B cell (primary cell): Measurements from ENCODE around the gene PCBP3. TPM values are rescaled to one million over a fixed set of nuclear protein-coding genes. Genes with fewer than 3 reads are reported as not detected.

Experiments used
- ATAC-seq: fragments of 200-7000 bp; cut with Tn5 transposase; one replicate; pipeline ENCODE4 v1.10.0; 2021; ENCODE audit warnings: low read depth, mild to moderate bottlenecking, moderate number of reproducible peaks, moderate library complexity
- CTCF ChIA-PET: fragments of 350-600 bp; sonication (Branson Sonifier 250); formaldehyde crosslinking; loops from one replicate; lab custom pipeline; 2021; ENCODE audit warnings: antibody characterized with exemption, inconsistent platforms; lab: Charles Lee
- POLR2A ChIA-PET: fragments of 350-600 bp; sonication (Branson Sonifier 250); formaldehyde crosslinking; loops from one replicate; lab custom pipeline; 2021; ENCODE audit warnings: antibody characterized with exemption; lab: Charles Lee
- DNase-seq: peaks from one replicate; pipeline ENCODE4 v3.0.0; 2013
- H2AFZ ChIP-seq: 2 replicates; pipeline ENCODE4 v1.6.1; 2012; ENCODE audit warnings: mild to moderate bottlenecking, low read depth, low read length; ENCODE audit not compliant: insufficient read depth, poor library complexity, severe bottlenecking
- H3K27ac ChIP-seq, 2 donors: 1 replicate in 1 of 2; 2 replicates in 1 of 2; pipeline ENCODE4 v1.5.1; 2012 to 2013; ENCODE audit warnings: low read length in 2 of 2, mild to moderate bottlenecking in 2 of 2, moderate library complexity in 1 of 2
- H3K27me3 ChIP-seq, 4 experiments: fragments of 200-600 bp in 1 of 4; sonication (generic) in 1 of 4; replicated peaks in 1 of 4; 1 replicate in 2 of 4; 2 replicates in 2 of 4; pipeline versions ENCODE4 v1.6.1 to v1.7.0; 2013 to 2016; ENCODE audit warnings: low read length in 3 of 4, mild to moderate bottlenecking in 2 of 4, mixed read lengths in 1 of 4, moderate library complexity in 1 of 4; ENCODE audit not compliant: insufficient read depth in 4 of 4, control insufficient read depth in 3 of 4; ENCODE audit errors: control extremely low read depth in 1 of 4
- H3K36me3 ChIP-seq, 2 experiments: replicated peaks in 1 of 2; 1 replicate in 1 of 2; 2 replicates in 1 of 2; pipeline versions ENCODE4 v1.6.1 to v1.7.1; 2013; ENCODE audit warnings: low read length in 1 of 2; ENCODE audit not compliant: insufficient read depth in 2 of 2, control insufficient read depth in 1 of 2; ENCODE audit errors: control extremely low read depth in 1 of 2, extremely low read depth in 1 of 2
- H3K4me1 ChIP-seq, 2 donors: fragments of 200-600 bp in 1 of 2; sonication (generic) in 1 of 2; 1 replicate in 1 of 2; 2 replicates in 1 of 2; pipeline versions ENCODE4 v1.5.1 to v1.6.1; 2013 to 2017; ENCODE audit warnings: low read length in 2 of 2; ENCODE audit not compliant: control insufficient read depth in 2 of 2, insufficient read depth in 2 of 2
- H3K4me2 ChIP-seq: replicated peaks from 2 replicates; pipeline ENCODE3; 2012; ENCODE audit warnings: mild to moderate bottlenecking, low read depth, low read length; ENCODE audit not compliant: poor library complexity, severe bottlenecking
- H3K4me3 ChIP-seq, 5 experiments: fragments of 200-600 bp in 1 of 5; sonication (generic) in 1 of 5; 1 replicate in 3 of 5; 2 replicates in 2 of 5; pipeline versions ENCODE4 v1.5.1 to v1.7.0; 2011 to 2016; ENCODE audit warnings: low read length in 4 of 5, mild to moderate bottlenecking in 4 of 5, low read depth in 2 of 5, control low read depth in 1 of 5, moderate library complexity in 1 of 5; ENCODE audit not compliant: insufficient read depth in 1 of 5; ENCODE audit errors: control extremely low read depth in 1 of 5, extremely low read depth in 1 of 5
- H3K79me2 ChIP-seq: fragments of 200-600 bp; sonication (generic); one replicate; pipeline ENCODE4 v1.6.0; 2016; ENCODE audit warnings: low read length; ENCODE audit not compliant: control insufficient read depth, insufficient read depth
- H3K9ac ChIP-seq: fragments of 200-600 bp; sonication (generic); 2 replicates; pipeline ENCODE4 v1.6.1; 2017; ENCODE audit warnings: mild to moderate bottlenecking, low read length, moderate library complexity
- H3K9me3 ChIP-seq, 3 donors: one replicate each; pipeline versions ENCODE4 v1.6.1 to v1.7.1; 2013; ENCODE audit warnings: low read length in 2 of 3; ENCODE audit not compliant: control insufficient read depth in 2 of 3, insufficient read depth in 1 of 3; ENCODE audit errors: control extremely low read depth in 1 of 3
- H4K20me1 ChIP-seq: 2 replicates; pipeline ENCODE4 v1.6.0; 2012; ENCODE audit warnings: mild to moderate bottlenecking, low read length; ENCODE audit not compliant: insufficient read depth, control insufficient read depth, poor library complexity, severe bottlenecking
- H3K27ac Mint-ChIP-seq: one replicate; pipeline ENCODE4 v1.8.0; 2021; ENCODE audit warnings: mixed read lengths
- H3K27me3 Mint-ChIP-seq: one replicate; pipeline ENCODE4 v1.8.0; 2021; ENCODE audit warnings: mixed read lengths
- H3K4me1 Mint-ChIP-seq: one replicate; pipeline ENCODE4 v1.8.0; 2021; ENCODE audit warnings: mixed read lengths
- H3K4me3 Mint-ChIP-seq: one replicate; pipeline ENCODE4 v1.8.0; 2021; ENCODE audit warnings: mixed read lengths
- H3K9me3 Mint-ChIP-seq: one replicate; pipeline ENCODE4 v1.8.0; 2022; ENCODE audit warnings: mixed read lengths; ENCODE audit not compliant: insufficient read depth
- EZH2 ChIP-seq: IDR thresholded peaks from 2 replicates; pipeline ENCODE4 v1.6.1; 2012; ENCODE audit warnings: borderline replicate concordance, low read depth, mild to moderate bottlenecking, moderate library complexity, low read length; ENCODE audit not compliant: insufficient read depth, poor library complexity, severe bottlenecking
- WGBS: methylation state at CpG from one replicate; pipeline ENCODE4 v1.1.5; 2013; ENCODE audit warnings: missing lambda C conversion rate; ENCODE audit not compliant: insufficient coverage; 5-methylcytosine and 5-hydroxymethylcytosine counted together
- intact Hi-C: fragments of 100-400 bp; cut with micrococcal nuclease; formaldehyde crosslinking; loops from one replicate; pipeline ENCODE4 v1.10.0; 2022
- polyA plus RNA-seq: library from polyadenylated mRNA; depleted of rRNA; stranded (reverse); fragments of >200 nt; gene quantifications from 2 replicates; pipeline ENCODE4 v1.2.3, GENCODE V29; 2012
- total RNA-seq, 2 donors: library from RNA; stranded (reverse); fragments of 120-200 nt in 1 of 2; gene quantifications; 1 replicate in 1 of 2; 2 replicates in 1 of 2; pipeline versions ENCODE4 v1.2.3 to v1.2.4, GENCODE V29; 2013 to 2022
- TF ChIP-seq, protein P1 (sequence below): fragments of 200-600 bp; IDR thresholded peaks from one replicate; pipeline ENCODE4 v1.8.0; 2022; ENCODE audit warnings: antibody characterized with exemption, mild to moderate bottlenecking

Gene PCBP3
- total and polyA plus RNA-seq, 2 donors (not counting 1 experiment from before 2014, with no cell fraction given) = 0.45 to 2.7 TPM

DNA sequence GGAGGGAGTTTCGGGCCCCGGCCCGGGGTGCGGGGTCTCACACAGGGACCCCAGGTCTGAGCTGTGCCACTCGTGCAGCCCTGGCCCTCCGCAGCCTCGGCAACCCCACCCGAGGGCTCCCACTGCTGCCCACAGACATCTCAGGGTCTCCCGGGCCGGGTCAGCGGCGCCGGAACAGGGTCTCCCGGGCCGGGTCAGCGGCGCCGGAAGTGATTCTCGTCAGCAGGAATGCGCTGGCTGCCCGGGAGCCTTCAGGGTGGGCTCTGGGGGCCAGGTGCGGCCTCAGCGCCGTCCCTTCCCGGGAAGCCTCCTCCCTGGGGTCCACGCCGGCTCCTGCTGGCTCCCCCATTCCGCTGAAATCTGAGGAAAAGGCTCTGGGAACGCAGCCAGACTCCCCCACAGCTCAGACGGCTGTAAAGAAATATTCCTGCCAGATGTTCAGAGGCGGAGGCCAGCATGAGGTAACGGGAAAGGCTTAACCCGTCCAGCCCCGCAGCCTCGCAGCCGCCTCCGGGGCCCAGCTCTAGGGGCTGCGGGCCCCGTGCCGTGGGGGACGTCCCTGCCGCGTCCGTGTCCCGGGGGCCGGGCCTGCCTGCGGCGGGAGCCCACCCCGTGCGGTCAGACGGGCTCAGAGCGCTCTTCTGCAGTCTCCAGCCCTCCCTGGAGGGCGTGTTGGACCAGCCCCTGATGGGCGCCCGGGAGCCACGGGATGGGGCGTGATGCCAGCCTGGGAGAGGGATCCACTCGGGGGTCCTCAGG lies 329.4 kb downstream of the PCBP3 start:
- no peaks in the 10 kb centered on the region for H3K36me3 ChIP-seq
- TF ChIP-seq, protein P1, sequence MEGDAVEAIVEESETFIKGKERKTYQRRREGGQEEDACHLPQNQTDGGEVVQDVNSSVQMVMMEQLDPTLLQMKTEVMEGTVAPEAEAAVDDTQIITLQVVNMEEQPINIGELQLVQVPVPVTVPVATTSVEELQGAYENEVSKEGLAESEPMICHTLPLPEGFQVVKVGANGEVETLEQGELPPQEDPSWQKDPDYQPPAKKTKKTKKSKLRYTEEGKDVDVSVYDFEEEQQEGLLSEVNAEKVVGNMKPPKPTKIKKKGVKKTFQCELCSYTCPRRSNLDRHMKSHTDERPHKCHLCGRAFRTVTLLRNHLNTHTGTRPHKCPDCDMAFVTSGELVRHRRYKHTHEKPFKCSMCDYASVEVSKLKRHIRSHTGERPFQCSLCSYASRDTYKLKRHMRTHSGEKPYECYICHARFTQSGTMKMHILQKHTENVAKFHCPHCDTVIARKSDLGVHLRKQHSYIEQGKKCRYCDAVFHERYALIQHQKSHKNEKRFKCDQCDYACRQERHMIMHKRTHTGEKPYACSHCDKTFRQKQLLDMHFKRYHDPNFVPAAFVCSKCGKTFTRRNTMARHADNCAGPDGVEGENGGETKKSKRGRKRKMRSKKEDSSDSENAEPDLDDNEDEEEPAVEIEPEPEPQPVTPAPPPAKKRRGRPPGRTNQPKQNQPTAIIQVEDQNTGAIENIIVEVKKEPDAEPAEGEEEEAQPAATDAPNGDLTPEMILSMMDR = no peak
- TF ChIP-seq EZH2 = peak; percentile 63
- peak overlapping the region in 4 of 5 experiments; percentile 59 to 65 (median 64) for H3K4me3 ChIP-seq
- H3K4me1 ChIP-seq = peaks cover 29 to 35% of the 10 kb centered on the region in 2 donors
- peak overlapping the region; percentile 87 for H3K4me3 Mint-ChIP-seq
- no peak for DNase-seq
- peak overlapping the region; percentile 82 for H2AFZ ChIP-seq
- peak overlapping the region; percentile 72 for H3K9ac ChIP-seq
- ATAC-seq = no peak
- CTCF ChIA-PET = interaction anchor here (1.6 kb wide), 1 partner anchor 21 kb away, joined by 3 read pairs; no protein-coding TSS in a partner anchor
- WGBS = 4% methylated on average over 58 of the region's 58 CpGs
- POLR2A ChIA-PET = no interaction called here
- peak overlapping the region; percentile 95 for H3K4me2 ChIP-seq
- H3K27me3 Mint-ChIP-seq = peaks cover 31% of the 10 kb centered on the region
- H3K27me3 ChIP-seq = peaks cover 0 to 66% (median 24%) of the 10 kb centered on the region in 4 experiments
- no peaks in the 10 kb centered on the region for H3K79me2 ChIP-seq
- peaks cover 0 to 17% (median 0%) of the 10 kb centered on the region in 3 donors for H3K9me3 ChIP-seq
- intact Hi-C loops = loop anchor here (1.0 kb wide), 1 partner anchor 8 kb away; the partner anchor contains the start of gene COL6A1
- H3K27ac Mint-ChIP-seq = no peak overlapping the region
- H4K20me1 ChIP-seq = no peaks in the 10 kb centered on the region
- no peaks in the 10 kb centered on the region for H3K9me3 Mint-ChIP-seq
- no peak overlapping the region for H3K27ac ChIP-seq
- H3K4me1 Mint-ChIP-seq = peaks cover 10% of the 10 kb centered on the region
